WTC11 (cell line): ENCODE measurements around the gene SDHAF4. TPM values are rescaled to one million over a fixed set of nuclear protein-coding genes. Genes with fewer than 3 reads are reported as not detected.

Source experiments
- ATAC-seq: fragments of 200-7000 bp; cut with Tn5 transposase; 2 replicates; pipeline ENCODE4 v1.10.0; 2021; ENCODE audit warnings: mild to moderate bottlenecking, moderate library complexity
- CTCF ChIA-PET: fragments of 300-600 bp; sonication (Branson Sonifier 250); formaldehyde crosslinking; loops from one replicate; lab custom pipeline; 2021; ENCODE audit warnings: antibody characterized with exemption; lab: Charles Lee
- POLR2A ChIA-PET: fragments of 350-600 bp; sonication (Branson Sonifier 250); formaldehyde crosslinking; loops from one replicate; lab custom pipeline; 2021; ENCODE audit warnings: antibody characterized with exemption; lab: Charles Lee
- DNase-seq: peaks from one replicate; pipeline ENCODE4 v3.0.0; 2021; ENCODE audit warnings: low spot score
- H3K27ac Mint-ChIP-seq: 2 replicates; pipeline ENCODE4 v1.8.0; 2021; ENCODE audit warnings: mixed read lengths
- H3K27me3 Mint-ChIP-seq: 2 replicates; pipeline ENCODE4 v1.8.0; 2021; ENCODE audit warnings: low read depth, mild to moderate bottlenecking, moderate library complexity, mixed read lengths
- H3K36me3 Mint-ChIP-seq: 2 replicates; pipeline ENCODE4 v1.8.0; 2021; ENCODE audit warnings: mixed read lengths
- H3K4me1 Mint-ChIP-seq: 2 replicates; pipeline ENCODE4 v1.8.0; 2022; ENCODE audit warnings: mixed read lengths
- H3K4me3 Mint-ChIP-seq: 2 replicates; pipeline ENCODE4 v1.8.0; 2021; ENCODE audit warnings: mild to moderate bottlenecking, moderate library complexity, mixed read lengths
- H3K9me3 Mint-ChIP-seq: 2 replicates; pipeline ENCODE4 v1.8.0; 2021; ENCODE audit warnings: mixed read lengths
- ATF6 ChIP-seq: sonication (generic); formaldehyde crosslinking; IDR thresholded peaks from 2 replicates; pipeline ENCODE4 v1.8.1; 2023; ENCODE audit warnings: mild to moderate bottlenecking, missing genetic modification reagents
- ESRRA ChIP-seq: sonication (generic); formaldehyde crosslinking; IDR thresholded peaks from 2 replicates; pipeline ENCODE4 v1.8.1; 2022; ENCODE audit warnings: mild to moderate bottlenecking, missing genetic modification reagents, borderline replicate concordance
- FOXJ3 ChIP-seq: sonication (generic); formaldehyde crosslinking; IDR thresholded peaks from 2 replicates; pipeline ENCODE4 v1.9.0; 2021; ENCODE audit warnings: missing genetic modification reagents, mild to moderate bottlenecking, borderline replicate concordance
- FOXK1 ChIP-seq: sonication (generic); formaldehyde crosslinking; IDR thresholded peaks from 2 replicates; pipeline ENCODE4 v1.8.0; 2022; ENCODE audit warnings: mild to moderate bottlenecking, moderate library complexity, missing genetic modification reagents
- GABPB1 ChIP-seq: sonication (generic); formaldehyde crosslinking; IDR thresholded peaks from 2 replicates; pipeline ENCODE4 v1.8.1; 2023; ENCODE audit warnings: mild to moderate bottlenecking, missing genetic modification reagents
- GTF2I ChIP-seq: fragments of 250-450 bp; sonication (Bioruptor Pico); conservative IDR thresholded peaks from 2 replicates; pipeline ENCODE4 v1.4.0; 2021; ENCODE audit warnings: mild to moderate bottlenecking
- IRF1 ChIP-seq: sonication (generic); formaldehyde crosslinking; IDR thresholded peaks from 2 replicates; pipeline ENCODE4 v1.8.0; 2023; ENCODE audit warnings: missing genetic modification reagents
- IRF2 ChIP-seq: sonication (generic); formaldehyde crosslinking; IDR thresholded peaks from 2 replicates; pipeline ENCODE4 v1.8.0; 2022; ENCODE audit warnings: low read depth, missing genetic modification reagents, borderline replicate concordance
- MLX ChIP-seq: sonication (generic); formaldehyde crosslinking; IDR thresholded peaks from 2 replicates; pipeline ENCODE4 v1.8.1; 2023; ENCODE audit warnings: mild to moderate bottlenecking, missing genetic modification reagents, moderate library complexity
- NR2C2 ChIP-seq: sonication (generic); formaldehyde crosslinking; IDR thresholded peaks from 2 replicates; pipeline ENCODE4 v1.8.0; 2022; ENCODE audit warnings: mild to moderate bottlenecking, missing genetic modification reagents
- NR3C1 ChIP-seq: sonication (generic); formaldehyde crosslinking; conservative IDR thresholded peaks from 2 replicates; pipeline ENCODE4 v1.8.1; 2023; ENCODE audit warnings: low read depth, mild to moderate bottlenecking, missing genetic modification reagents
- OVOL2 ChIP-seq: fragments of 250-450 bp; sonication (Bioruptor Pico); IDR thresholded peaks from 2 replicates; pipeline ENCODE4 v1.9.0; 2021; ENCODE audit warnings: mild to moderate bottlenecking, borderline replicate concordance
- PREB ChIP-seq: sonication (generic); formaldehyde crosslinking; IDR thresholded peaks from 2 replicates; pipeline ENCODE4 v1.8.1; 2022; ENCODE audit warnings: mild to moderate bottlenecking, missing genetic modification reagents, moderate library complexity, borderline replicate concordance
- PRRX2 ChIP-seq: fragments of 250-450 bp; sonication (Bioruptor Pico); IDR thresholded peaks from 2 replicates; pipeline ENCODE4 v1.8.0; 2021; ENCODE audit warnings: mild to moderate bottlenecking
- SOX15 ChIP-seq: fragments of 250-450 bp; sonication (Bioruptor Pico); IDR thresholded peaks from 2 replicates; pipeline ENCODE4 v1.9.0; 2021; ENCODE audit warnings: mild to moderate bottlenecking
- SP1 ChIP-seq: sonication (generic); formaldehyde crosslinking; conservative IDR thresholded peaks from 2 replicates; pipeline ENCODE4 v1.8.1; 2022; ENCODE audit warnings: missing genetic modification reagents
- STAT6 ChIP-seq: sonication (generic); formaldehyde crosslinking; conservative IDR thresholded peaks from 2 replicates; pipeline ENCODE4 v1.8.1; 2023; ENCODE audit warnings: mild to moderate bottlenecking, low read depth, missing genetic modification reagents, moderate library complexity
- TEAD1 ChIP-seq: sonication (generic); formaldehyde crosslinking; IDR thresholded peaks from 2 replicates; pipeline ENCODE4 v1.8.0; 2022; ENCODE audit warnings: mild to moderate bottlenecking, missing genetic modification reagents
- TP53 ChIP-seq: sonication (generic); formaldehyde crosslinking; IDR thresholded peaks from 2 replicates; pipeline ENCODE4 v1.8.1; 2023; ENCODE audit warnings: mild to moderate bottlenecking, missing genetic modification reagents
- USF1 ChIP-seq: sonication (generic); formaldehyde crosslinking; IDR thresholded peaks from 2 replicates; pipeline ENCODE4 v1.8.0; 2022; ENCODE audit warnings: mild to moderate bottlenecking, missing genetic modification reagents
- ZNF121 ChIP-seq: sonication (generic); formaldehyde crosslinking; IDR thresholded peaks from 2 replicates; pipeline ENCODE4 v1.8.0; 2023; ENCODE audit warnings: missing genetic modification reagents
- ZNF219 ChIP-seq: sonication (generic); formaldehyde crosslinking; IDR thresholded peaks from 2 replicates; pipeline ENCODE4 v1.8.0; 2023; ENCODE audit warnings: missing genetic modification reagents, mild to moderate bottlenecking, borderline replicate concordance
- total RNA-seq: library from RNA; stranded (reverse); gene quantifications from 3 replicates; pipeline ENCODE4 v1.2.3, GENCODE V29; 2021

The SDHAF4 gene
- total RNA-seq, 1 experiment from 2014 or later, result 23.1 TPM

- TF ChIP-seq IRF2 (CRISPR knock-in tag) (no peak), USF1 (CRISPR knock-in tag) (no peak), ATF6 (CRISPR knock-in tag) (no peak), FOXK1 (CRISPR knock-in tag) (no peak), FOXJ3 (CRISPR knock-in tag) (no peak), ZNF219 (CRISPR knock-in tag) (no peak), SOX15 (CRISPR knock-in tag) (no peak)
Measured at GRCh38 chr6:70620746-70621145, 54.0 kb downstream of the SDHAF4 start (continued).

- DNase-seq (no peak), ATAC-seq (no peak)
- Mint-ChIP-seq H3K4me3 (no peak overlapping the region), H3K27me3 (no peaks in the 10 kb centered on the region), H3K27ac (no peak overlapping the region), H3K36me3 (no peaks in the 10 kb centered on the region), H3K9me3 (peaks cover 16% of the 10 kb centered on the region), H3K4me1 (no peaks in the 10 kb centered on the region)
- ChIA-PET CTCF (no interaction called here), POLR2A (interaction anchor here (1.0 kb wide), 1 partner anchor 49 kb away, joined by 3 read pairs; no protein-coding TSS in a partner anchor)
- TF ChIP-seq SP1 (CRISPR knock-in tag) (no peak), PREB (CRISPR knock-in tag) (no peak), GTF2I (no peak), ESRRA (CRISPR knock-in tag) (no peak), STAT6 (CRISPR knock-in tag) (no peak), FOXJ3 (CRISPR knock-in tag) (no peak), TEAD1 (no peak), NR3C1 (CRISPR knock-in tag) (no peak), TP53 (CRISPR knock-in tag) (no peak), PRRX2 (no peak), NR2C2 (CRISPR knock-in tag) (no peak), MLX (no peak)
Measured at GRCh38 chr6:70622461-70622860, 55.7 kb downstream of the SDHAF4 start.

GRCh38 chr6:70625436-70625835 lies 58.7 kb downstream of the SDHAF4 start:
- DNase-seq (no peak), ATAC-seq (no peak)
- no peaks in the 10 kb centered on the region for H3K4me1 Mint-ChIP-seq
- ChIA-PET POLR2A (no interaction called here), CTCF (no interaction called here)
- H3K9me3 Mint-ChIP-seq, result peaks cover 18% of the 10 kb centered on the region
- H3K27me3 Mint-ChIP-seq, result no peaks in the 10 kb centered on the region
- H3K4me3 Mint-ChIP-seq, result no peak overlapping the region
- no peak overlapping the region for H3K27ac Mint-ChIP-seq
- H3K36me3 Mint-ChIP-seq, result no peaks in the 10 kb centered on the region
- TF ChIP-seq IRF1 (CRISPR knock-in tag) (no peak), OVOL2 (CRISPR knock-in tag) (no peak), MLX (no peak), ZNF121 (no peak), GABPB1 (CRISPR knock-in tag) (no peak)
